Bronchial epithelial cell (primary cell): Measurements from ENCODE around the gene SMTNL1. TPM values are rescaled to one million over a fixed set of nuclear protein-coding genes. Genes with fewer than 3 reads are reported as not detected.
A peak's percentile ranks its signal among the peaks of the same experiment; 100 is the strongest.

Source experiments
- DNase-seq: peaks from one replicate; pipeline ENCODE4 v3.0.0-alpha.2; 2010; ENCODE audit warnings: low read depth
- FAIRE-seq: peaks from 2 replicates; lab custom pipeline; 2011; peaks lifted over from hg19 to GRCh38; lab: Jason Lieb, UNC
- H3K27me3 ChIP-seq: 2 replicates; pipeline ENCODE4 v1.5.1; 2011; ENCODE audit warnings: low read length; ENCODE audit not compliant: control insufficient read depth, insufficient read depth
- H3K36me3 ChIP-seq: 2 replicates; pipeline ENCODE4 v1.5.1; 2011; ENCODE audit warnings: low read length; ENCODE audit not compliant: control insufficient read depth, insufficient read depth
- H3K4me3 ChIP-seq: 2 replicates; pipeline ENCODE4 v1.5.1; 2011; ENCODE audit warnings: mild to moderate bottlenecking, low read depth, low read length, control low read depth
- total RNA-seq: library from RNA; depleted of rRNA; stranded (reverse); fragments of >200 nt; gene quantifications from 2 replicates; pipeline ENCODE4 v1.2.1, GENCODE V29; 2014
- TF ChIP-seq, protein P1 (sequence below): IDR thresholded peaks from 2 replicates; pipeline ENCODE4 v1.5.1; 2011; ENCODE audit warnings: mild to moderate bottlenecking, moderate library complexity, low read length, control low read depth, inconsistent platforms; ENCODE audit not compliant: insufficient read depth, severe bottlenecking

The SMTNL1 gene
- total RNA-seq, 1 donor from 2014 or later = not detected

DNA sequence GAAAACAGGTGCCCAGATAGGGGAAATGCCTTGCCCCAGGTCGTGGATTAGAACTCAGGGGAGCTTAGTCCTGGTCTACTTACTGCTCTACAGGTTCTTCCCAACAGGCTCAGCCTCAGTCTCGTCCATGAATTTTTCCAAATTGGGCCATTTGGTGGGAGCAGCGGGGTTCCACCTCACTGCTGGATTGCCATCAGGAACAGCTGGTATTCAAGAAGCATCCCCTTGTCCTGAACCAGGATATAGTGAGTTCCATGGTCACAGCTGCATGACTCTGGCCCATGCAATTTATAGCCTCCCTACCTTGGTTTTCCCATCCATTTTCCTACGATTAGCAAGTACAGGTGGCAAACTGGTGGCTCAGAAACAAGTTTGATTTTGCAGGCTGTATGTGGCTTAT lies 36.7 kb downstream of the SMTNL1 start:
- peaks cover 2% of the 10 kb centered on the region for H3K27me3 ChIP-seq
- TF ChIP-seq, protein P1, sequence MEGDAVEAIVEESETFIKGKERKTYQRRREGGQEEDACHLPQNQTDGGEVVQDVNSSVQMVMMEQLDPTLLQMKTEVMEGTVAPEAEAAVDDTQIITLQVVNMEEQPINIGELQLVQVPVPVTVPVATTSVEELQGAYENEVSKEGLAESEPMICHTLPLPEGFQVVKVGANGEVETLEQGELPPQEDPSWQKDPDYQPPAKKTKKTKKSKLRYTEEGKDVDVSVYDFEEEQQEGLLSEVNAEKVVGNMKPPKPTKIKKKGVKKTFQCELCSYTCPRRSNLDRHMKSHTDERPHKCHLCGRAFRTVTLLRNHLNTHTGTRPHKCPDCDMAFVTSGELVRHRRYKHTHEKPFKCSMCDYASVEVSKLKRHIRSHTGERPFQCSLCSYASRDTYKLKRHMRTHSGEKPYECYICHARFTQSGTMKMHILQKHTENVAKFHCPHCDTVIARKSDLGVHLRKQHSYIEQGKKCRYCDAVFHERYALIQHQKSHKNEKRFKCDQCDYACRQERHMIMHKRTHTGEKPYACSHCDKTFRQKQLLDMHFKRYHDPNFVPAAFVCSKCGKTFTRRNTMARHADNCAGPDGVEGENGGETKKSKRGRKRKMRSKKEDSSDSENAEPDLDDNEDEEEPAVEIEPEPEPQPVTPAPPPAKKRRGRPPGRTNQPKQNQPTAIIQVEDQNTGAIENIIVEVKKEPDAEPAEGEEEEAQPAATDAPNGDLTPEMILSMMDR = no peak
- DNase-seq (no peak), FAIRE-seq (no peak)
- H3K36me3 ChIP-seq = no peaks in the 10 kb centered on the region
- H3K4me3 ChIP-seq = no peak overlapping the region

DNA sequence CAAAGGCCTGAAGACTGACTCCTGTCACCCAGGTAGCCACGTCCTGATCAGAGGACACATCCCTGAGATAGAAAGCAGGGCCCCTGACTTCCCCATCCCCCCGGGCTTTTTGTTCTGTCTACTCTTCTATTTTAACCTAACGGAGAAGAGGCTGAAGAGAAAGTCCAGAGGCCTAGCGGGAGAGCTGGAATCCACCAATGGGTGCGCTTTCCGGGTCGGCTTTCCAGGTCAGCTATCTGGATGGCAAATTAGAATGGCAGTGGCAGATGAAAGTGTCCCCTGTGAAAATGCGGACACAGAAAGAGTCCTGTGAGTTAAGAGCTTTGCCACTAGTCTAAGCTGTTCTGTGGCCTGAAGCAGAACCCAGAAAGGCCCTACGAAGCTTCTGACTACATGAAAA lies 46.9 kb downstream of the SMTNL1 start:
- TF ChIP-seq, protein P1 = no peak
- FAIRE-seq (peak; percentile 50), DNase-seq (no peak)
- Histone ChIP-seq H3K4me3 (no peak overlapping the region), H3K36me3 (no peaks in the 10 kb centered on the region), H3K27me3 (no peaks in the 10 kb centered on the region)

DNA sequence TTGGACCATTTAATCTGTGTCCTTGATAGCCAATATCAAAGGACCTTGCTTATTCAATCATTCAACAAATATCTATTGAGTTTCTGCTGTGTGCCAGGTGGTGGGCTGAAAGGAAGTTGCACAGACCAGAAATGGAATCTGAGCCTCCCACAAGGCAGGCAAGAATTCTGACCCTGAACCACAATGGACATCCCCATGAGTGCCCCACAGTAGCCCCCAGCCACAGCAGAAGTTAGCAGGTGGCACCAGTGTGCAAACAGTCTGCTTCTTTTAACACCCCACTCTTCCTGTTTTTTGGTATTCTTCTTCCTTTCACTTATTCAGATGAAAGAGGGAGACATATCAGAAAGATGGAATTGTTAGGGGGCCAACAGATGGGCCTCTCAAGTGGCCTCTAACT lies 47.9 kb downstream of the SMTNL1 start:
- H3K36me3 ChIP-seq = no peaks in the 10 kb centered on the region
- FAIRE-seq (no peak), DNase-seq (no peak)
- no peak overlapping the region for H3K4me3 ChIP-seq
- TF ChIP-seq, protein P1 = no peak
- H3K27me3 ChIP-seq = no peaks in the 10 kb centered on the region

DNA sequence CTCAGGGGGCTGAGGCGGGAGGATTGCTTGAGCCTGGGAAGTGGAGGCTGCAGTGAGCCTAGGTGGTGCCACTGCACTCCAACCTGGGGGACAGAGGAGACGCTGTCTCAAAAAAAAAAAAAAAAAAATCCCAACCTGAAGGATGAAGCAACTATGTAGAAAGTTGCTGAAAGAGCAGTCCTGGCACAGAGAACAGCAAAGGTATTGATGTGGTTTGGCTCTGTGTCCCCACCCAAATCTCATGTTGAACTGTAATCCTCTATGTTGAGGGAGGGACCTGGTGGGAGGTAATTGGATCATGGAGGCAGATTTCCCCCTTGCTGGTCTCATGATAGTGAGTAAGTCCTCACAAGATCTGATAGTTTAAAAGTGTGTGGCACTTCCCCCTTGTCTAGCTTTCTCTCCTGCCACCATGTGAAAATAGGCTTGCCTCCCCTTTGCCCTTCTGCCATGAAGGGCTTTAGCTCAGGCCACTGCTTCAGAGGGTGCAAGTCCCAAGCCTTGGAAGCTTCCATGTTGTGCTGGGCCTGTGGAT lies 49.4 kb downstream of the SMTNL1 start:
- FAIRE-seq (no peak), DNase-seq (no peak)
- TF ChIP-seq, protein P1 = no peak
- Histone ChIP-seq H3K27me3 (no peaks in the 10 kb centered on the region), H3K36me3 (no peaks in the 10 kb centered on the region), H3K4me3 (no peak overlapping the region)

DNA sequence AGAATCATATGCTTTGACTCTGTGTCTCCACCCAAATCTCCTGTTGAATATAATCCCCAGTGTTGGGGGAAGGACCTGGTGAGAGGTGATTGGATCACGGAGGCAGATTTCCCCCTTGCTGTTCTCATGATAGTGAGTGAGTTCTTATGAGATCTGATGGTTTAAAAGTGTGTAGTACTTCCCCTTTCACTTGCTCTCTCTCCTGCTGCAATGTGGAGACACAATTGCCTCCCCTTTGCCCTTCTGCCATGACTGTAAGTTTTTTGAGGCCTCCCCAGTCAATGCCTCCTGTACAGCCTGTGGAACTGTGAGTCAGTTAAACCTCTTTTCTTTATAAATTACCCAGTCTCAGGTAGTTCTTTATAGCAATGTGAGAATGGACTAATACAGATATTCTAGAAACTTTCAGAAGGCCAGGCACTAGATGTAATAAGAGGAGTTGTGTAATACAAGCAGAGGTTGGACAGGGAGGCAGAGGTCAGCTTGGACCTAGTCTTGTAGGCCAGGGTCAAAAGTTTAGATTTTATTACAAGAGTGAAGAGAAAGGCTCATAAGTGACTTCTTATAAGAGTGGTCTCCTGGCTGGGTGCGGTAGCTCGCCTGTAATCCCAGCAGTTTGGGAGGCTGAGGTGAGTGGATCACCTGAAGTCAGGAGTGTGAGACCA lies 50.8 kb downstream of the SMTNL1 start:
- no peak for DNase-seq
- TF ChIP-seq, protein P1 = no peak
- no peaks in the 10 kb centered on the region for H3K27me3 ChIP-seq
- no peak for FAIRE-seq
- no peak overlapping the region for H3K4me3 ChIP-seq
- no peaks in the 10 kb centered on the region for H3K36me3 ChIP-seq
